ENCODE results near the gene COL3A1.

The COL3A1 gene

GRCh38 chr2:188957646-188958045 lies 16.5 kb upstream of the COL3A1 start:
- Histone ChIP-seq H3K36me3 (no peaks in the 10 kb centered on the region), H3K4me3 (ENCODE audit: low read depth in 1 of 2, low read length in 1 of 2) (no peak overlapping the region), H3K9me3 (no peaks in the 10 kb centered on the region), H3K27ac (no peak overlapping the region), H3K27me3 (no peaks in the 10 kb centered on the region), H3K4me1 (ENCODE audit: control insufficient read depth in 1 of 2, insufficient read depth in 1 of 2, low read depth in 1 of 2, low read length in 1 of 2) (no peaks in the 10 kb centered on the region)
- TF ChIP-seq, protein P1, sequence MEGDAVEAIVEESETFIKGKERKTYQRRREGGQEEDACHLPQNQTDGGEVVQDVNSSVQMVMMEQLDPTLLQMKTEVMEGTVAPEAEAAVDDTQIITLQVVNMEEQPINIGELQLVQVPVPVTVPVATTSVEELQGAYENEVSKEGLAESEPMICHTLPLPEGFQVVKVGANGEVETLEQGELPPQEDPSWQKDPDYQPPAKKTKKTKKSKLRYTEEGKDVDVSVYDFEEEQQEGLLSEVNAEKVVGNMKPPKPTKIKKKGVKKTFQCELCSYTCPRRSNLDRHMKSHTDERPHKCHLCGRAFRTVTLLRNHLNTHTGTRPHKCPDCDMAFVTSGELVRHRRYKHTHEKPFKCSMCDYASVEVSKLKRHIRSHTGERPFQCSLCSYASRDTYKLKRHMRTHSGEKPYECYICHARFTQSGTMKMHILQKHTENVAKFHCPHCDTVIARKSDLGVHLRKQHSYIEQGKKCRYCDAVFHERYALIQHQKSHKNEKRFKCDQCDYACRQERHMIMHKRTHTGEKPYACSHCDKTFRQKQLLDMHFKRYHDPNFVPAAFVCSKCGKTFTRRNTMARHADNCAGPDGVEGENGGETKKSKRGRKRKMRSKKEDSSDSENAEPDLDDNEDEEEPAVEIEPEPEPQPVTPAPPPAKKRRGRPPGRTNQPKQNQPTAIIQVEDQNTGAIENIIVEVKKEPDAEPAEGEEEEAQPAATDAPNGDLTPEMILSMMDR (IDR thresholded peaks at IDR 0.05): no peak

DNA sequence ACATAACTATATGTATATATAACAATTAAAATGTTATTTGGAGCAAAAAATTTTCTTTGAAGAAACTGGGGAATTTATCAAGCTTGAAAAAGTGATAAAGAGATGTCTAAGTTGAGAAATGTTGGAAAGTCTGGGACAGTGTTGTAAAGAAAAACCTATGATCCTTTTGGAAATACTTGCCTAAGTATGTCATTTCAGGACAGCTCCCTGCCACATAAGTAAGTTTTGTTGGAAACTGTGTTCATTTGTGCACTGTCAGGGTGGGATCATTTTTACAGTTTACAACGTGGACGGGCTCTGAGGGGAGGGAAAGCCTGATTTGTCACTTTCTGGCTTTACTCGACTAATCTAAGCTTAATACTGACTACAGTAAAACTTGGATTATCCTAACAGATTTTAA lies 10.4 kb upstream of the COL3A1 start:
- no peaks in the 10 kb centered on the region for H3K27me3 ChIP-seq
- H3K36me3 ChIP-seq: no peaks in the 10 kb centered on the region
- no peak overlapping the region for H3K27ac ChIP-seq
- no peaks in the 10 kb centered on the region for H3K4me1 ChIP-seq (ENCODE audit: control insufficient read depth in 1 of 2, insufficient read depth in 1 of 2, low read depth in 1 of 2, low read length in 1 of 2)
- no peaks in the 10 kb centered on the region for H3K9me3 ChIP-seq
- TF ChIP-seq, protein P1 (IDR thresholded peaks at IDR 0.05): no peak
- H3K4me3 ChIP-seq (ENCODE audit: low read depth in 1 of 2, low read length in 1 of 2): no peak overlapping the region

- Histone ChIP-seq H3K27me3 (no peaks in the 10 kb centered on the region), H3K9me3 (no peaks in the 10 kb centered on the region), H3K4me3 (ENCODE audit: low read depth in 1 of 2, low read length in 1 of 2) (no peak overlapping the region), H3K27ac (no peak overlapping the region), H3K4me1 (ENCODE audit: control insufficient read depth in 1 of 2, insufficient read depth in 1 of 2, low read depth in 1 of 2, low read length in 1 of 2) (no peaks in the 10 kb centered on the region), H3K36me3 (no peaks in the 10 kb centered on the region)
- TF ChIP-seq, protein P1 (IDR thresholded peaks at IDR 0.05): no peak
Measured at GRCh38 chr2:188964976-188965546, 9.1 kb upstream of the COL3A1 start.

- Histone ChIP-seq H3K27ac (no peak overlapping the region), H3K9me3 (no peaks in the 10 kb centered on the region), H3K36me3 (no peaks in the 10 kb centered on the region), H3K27me3 (no peaks in the 10 kb centered on the region), H3K4me3 (ENCODE audit: low read depth in 1 of 2, low read length in 1 of 2) (no peak overlapping the region), H3K4me1 (ENCODE audit: control insufficient read depth in 1 of 2, insufficient read depth in 1 of 2, low read depth in 1 of 2, low read length in 1 of 2) (no peaks in the 10 kb centered on the region)
- TF ChIP-seq, protein P1 (IDR thresholded peaks at IDR 0.05): no peak
Measured at GRCh38 chr2:188965563-188965962, 8.6 kb upstream of the COL3A1 start.

DNA sequence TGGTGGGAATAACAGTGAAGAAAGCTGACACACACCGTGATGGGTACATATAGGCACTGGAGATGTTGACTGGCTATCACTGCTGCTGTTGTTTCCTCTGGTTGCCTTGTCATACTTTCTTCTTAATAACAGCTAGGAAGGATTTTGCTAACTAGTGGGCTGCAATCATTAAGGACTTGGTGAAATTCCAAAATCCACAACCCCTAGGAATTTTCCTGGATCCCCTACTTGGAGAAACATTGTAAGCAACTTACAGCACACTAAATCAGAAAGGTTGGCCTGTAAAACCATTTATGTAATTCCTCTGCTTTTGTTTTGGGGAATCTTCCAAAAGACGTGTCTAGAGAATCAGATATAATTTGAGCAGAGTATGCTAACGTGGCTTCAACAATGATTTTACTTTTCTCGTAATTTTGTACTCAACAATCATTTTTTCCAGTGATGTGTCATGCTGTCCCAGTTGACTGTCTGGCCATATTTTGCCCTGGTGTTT lies 8.0 kb upstream of the COL3A1 start:
- H3K36me3 ChIP-seq: no peaks in the 10 kb centered on the region
- H3K27ac ChIP-seq: no peak overlapping the region
- TF ChIP-seq, protein P1 (IDR thresholded peaks at IDR 0.05): no peak
- no peaks in the 10 kb centered on the region for H3K27me3 ChIP-seq
- H3K9me3 ChIP-seq: no peaks in the 10 kb centered on the region
- no peaks in the 10 kb centered on the region for H3K4me1 ChIP-seq (ENCODE audit: control insufficient read depth in 1 of 2, insufficient read depth in 1 of 2, low read depth in 1 of 2, low read length in 1 of 2)
- H3K4me3 ChIP-seq (ENCODE audit: low read depth in 1 of 2, low read length in 1 of 2): no peak overlapping the region

Data from neutrophil (primary cell).